ENCODE measurements around the gene HSDL1. TPM values are rescaled to one million over a fixed set of nuclear protein-coding genes. Genes with fewer than 3 reads are reported as not detected.
A peak's percentile ranks its signal among the peaks of the same experiment; 100 is the strongest.

The HSDL1 gene
- total RNA-seq: 165 TPM

DNA sequence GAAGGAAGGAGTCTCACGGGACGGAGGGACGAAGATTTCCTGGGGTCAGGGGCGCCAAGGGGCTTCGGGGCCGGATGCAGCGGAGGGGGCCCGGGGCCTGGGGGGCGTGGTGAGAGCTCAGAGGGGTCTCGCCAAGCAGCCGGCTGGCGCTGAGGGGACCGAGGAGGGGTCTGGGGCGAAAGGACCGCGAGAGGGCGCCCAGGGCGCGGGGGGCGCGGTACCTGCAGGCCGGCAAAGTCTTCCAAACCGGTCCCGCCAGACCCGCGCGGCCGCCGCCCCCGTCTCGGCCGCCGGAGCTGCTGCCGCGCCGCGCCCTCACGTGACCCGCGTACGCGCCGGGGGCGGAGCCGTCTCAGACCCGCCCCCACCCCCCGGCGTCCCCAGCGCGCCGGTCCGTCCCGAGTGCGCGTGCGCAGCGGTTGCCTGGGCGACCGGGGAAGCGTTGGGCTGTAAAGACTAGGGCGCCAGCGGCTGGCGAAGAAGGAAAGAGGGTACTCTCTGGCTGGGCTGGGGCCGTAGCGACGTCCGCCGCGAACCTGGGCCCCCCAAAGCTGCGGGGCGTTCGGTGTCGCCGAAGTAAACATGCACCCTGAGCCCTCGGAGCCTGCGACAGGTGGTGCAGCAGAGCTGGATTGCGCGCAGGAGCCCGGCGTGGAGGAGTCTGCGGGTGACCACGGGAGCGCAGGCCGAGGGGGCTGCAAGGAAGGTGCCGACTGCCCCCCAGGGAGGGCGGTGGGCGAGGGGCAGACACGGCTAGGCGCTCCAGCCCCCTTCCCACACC is at the start of gene HSDL1, which contains the start of gene DNAAF1:
Gene HSDL1 (minus strand): TSS at position 319 of the 781 bp plus-strand sequence. CDS start 13,856 bp downstream, outside the sequence.
Gene DNAAF1 (plus strand): TSS at position 450 of the 781 bp plus-strand sequence. CDS start 133 bp downstream, at position 583.
- DNase-seq: peak; percentile 85

GRCh38 chr16:84194018-84194417 is 49.0 kb upstream of the HSDL1 start:
- no peak for DNase-seq

GRCh38 chr16:84193480-84193879 is 48.5 kb upstream of the HSDL1 start:
- no peak for DNase-seq

GRCh38 chr16:84191466-84191865 is 46.5 kb upstream of the HSDL1 start:
- no peak for DNase-seq

- DNase-seq: no peak
These were observed 45.9 kb upstream of the HSDL1 start, which contains the start of gene ADAD2 for GRCh38 chr16:84190731-84191388. Gene ADAD2 (plus strand): TSS chr16:84191157. CDS start chr16:84191231, 74 bp downstream.

DNA sequence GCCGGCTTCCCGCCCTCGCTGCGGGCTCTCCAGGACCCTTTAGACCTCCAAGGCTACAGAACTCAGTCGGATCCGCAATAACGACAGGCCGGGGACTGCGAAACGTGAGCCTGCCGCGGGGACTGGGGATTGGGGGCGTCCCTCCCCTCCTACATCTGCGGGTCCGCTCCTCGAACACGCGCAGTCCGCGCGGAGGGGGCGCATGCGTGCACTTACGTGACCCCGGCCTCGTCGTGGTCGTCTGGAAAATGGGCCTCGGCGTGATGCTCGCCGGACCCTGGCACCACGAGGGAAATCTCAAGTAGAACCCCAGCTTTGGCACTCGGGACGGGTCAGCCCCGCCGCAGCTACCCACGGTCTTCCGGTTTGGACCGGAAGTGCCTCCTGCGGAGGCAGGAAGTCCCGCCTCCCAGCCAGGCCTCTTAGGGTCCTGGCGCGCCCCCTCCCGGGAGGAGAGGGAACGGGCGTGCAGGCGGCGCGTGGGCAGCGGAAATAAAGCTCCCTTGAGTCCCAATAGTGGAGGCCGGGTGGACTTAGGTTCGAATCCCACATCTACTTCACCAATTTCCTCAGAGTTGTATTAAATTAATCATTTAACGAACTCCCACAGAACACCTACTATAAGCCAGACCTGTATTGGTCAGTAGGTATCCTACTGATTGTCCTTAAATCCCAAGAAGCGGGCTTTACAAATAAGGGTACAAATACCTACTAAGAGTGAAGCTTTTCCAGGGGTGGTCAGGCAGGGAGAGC is 41.9 kb upstream of the HSDL1 start, which contains the start of gene TAF1C:
Gene TAF1C (minus strand): TSS at position 373 of the 753 bp plus-strand sequence. CDS start 2,069 bp downstream, outside the sequence.
- DNase-seq: peak; percentile 78

DNA sequence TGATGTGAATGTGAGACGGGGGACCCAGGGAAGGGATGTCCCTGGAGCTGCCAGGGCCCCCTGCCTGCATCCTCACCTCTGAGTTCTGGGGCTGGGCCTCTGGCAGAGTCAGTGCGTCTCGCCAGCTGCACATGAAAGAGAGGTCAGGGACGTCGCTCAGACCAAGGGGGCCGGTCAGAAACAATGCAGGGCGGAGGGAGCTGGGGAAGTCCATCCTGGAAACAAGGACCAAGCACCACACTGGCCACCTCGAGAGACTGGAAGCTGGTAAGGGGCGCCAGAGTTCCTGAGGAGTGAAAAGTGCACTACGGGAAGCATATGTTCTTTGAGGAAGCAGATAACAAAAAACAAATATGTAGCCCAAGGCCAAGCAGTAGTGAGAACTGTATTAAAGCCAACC is 39.8 kb upstream of the HSDL1 start:
- DNase-seq: no peak

DNA sequence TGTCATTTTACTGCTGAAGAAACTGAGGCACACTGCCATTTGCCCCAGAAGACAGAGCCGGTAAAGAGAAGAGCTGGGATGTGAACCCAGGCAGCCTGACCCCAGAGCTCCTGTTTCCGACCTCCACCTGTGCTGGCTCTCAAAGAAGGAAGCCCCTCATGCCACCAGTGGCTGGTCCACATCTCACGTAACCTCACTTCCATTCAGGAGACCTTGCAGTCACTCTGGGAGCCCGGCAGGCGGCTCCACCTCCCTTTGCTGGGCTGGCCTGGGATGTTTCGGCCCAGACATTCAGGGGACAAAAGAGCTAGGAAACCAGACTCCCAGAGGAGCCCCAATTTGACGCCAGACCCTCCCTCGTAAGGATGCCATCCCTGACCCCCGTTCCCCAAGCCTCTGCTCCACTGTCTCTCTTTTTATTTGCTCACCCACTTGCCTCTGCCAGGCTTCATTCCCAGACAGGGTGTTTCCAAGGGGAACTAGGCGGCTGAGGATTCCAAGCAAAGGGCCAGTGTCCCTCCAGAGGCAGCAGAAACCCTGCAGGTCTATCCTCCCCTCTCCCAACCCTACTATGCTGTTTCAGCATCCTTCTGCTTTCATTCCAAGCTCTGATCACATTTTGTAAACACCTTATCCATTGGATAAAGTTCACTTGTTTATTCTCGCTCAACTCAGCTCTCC is 39.1 kb upstream of the HSDL1 start:
- DNase-seq: no peak

GRCh38 chr16:84183572-84183875 is 38.5 kb upstream of the HSDL1 start:
- DNase-seq: no peak

GRCh38 chr16:84182680-84183571 is 37.9 kb upstream of the HSDL1 start:
- DNase-seq: no peak

GRCh38 chr16:84182104-84182503 is 37.1 kb upstream of the HSDL1 start:
- DNase-seq: no peak

DNA sequence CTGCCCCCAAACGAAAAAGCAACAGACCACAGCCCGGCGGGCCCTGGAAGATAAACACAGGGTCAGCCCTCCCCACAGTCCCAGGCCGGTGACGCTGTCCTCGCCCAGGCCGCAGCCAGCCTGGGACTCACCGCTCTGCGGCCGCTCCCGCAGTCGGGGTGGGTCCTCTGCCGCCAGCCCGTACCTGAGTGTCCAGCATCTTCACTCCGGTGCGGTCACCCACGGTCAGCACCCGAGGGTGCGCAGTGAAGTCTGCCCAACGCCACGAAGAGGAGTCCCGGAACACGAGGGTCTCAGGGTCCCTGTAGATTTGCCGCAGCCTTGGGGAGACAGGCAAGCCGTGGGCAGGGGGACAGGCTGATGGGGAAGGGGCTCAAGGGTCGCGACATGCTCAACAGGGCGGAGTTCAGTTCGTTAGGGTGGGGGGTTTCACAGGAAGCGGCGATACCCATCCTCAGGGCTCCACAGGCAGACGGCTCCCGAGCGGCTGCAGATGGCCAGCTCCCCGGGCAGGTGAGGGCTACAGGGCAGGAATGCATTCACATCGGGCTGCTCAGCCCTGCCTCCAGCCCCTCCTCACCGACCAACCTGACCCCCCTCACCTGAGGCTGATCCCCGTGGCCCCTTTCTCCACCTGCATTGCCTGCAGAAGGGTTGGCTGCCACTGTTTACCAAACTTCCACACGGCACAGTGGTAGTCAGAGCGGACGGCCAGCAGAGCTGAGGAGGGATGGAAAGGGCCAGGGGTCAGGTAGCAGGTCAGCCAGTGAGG is 36.4 kb upstream of the HSDL1 start:
- DNase-seq: no peak

DNA sequence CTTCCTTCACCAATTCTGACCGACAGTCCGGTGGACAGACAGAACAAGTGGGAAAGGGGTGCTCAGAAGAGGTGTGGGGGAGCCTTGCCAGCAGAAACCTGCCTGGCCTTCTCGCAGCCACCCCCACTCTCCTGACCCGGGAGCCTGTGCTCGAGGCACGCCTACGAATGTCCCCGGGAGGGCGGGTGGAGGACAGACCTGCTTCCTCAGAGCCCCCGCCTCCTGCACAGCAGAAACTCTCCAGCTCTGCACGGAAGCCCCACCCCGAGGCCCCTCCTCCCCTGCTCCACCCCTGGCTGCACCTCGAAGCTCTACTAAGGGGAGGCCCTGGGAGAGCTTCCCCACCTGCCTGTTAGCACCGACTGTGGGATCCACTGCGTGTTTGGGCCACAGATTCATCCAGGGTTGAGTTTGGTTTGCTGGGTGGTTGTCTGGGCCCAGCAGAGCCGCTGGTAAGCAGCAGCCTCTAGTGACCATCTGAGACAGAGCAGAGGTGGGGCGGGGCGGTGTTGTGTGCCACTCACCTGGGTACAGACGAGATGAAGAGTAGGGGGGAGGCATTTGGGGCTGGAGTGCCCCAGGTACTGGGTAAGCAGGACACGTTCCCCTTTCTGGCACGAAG is 35.7 kb upstream of the HSDL1 start:
- DNase-seq: no peak

- DNase-seq: no peak
These were observed 34.8 kb upstream of the HSDL1 start for GRCh38 chr16:84179612-84180320.

GRCh38 chr16:84178892-84179611 is 34.1 kb upstream of the HSDL1 start:
- DNase-seq: no peak

DNA sequence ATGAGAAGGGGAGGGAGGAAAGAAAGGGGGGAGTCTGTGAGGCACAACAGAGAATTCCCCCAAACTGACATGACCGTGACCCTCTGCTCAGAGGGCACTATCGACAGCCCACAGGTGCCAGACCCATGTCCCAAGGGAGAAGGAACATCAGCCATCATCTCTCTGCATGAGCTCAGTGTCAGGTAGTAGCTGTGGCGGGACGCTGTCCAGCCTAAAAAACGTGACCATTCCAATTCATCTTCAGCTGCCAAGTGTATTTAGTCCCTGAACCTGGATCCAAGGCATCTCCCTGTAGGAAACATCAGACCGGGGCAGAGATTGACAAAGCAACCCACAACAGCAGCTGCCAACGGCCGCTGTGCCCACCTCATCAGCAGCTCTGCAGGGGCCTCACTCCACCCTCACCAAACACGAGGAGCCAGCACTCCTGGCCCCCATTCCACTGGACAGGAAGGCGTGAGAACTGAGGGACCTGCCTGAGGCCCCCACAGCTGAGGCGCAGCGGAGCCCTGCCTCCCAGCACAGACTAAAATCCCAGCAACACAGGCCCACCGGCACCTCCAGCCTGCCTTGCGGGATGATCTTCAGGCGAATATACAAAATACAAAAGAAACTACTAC is 33.3 kb upstream of the HSDL1 start:
- no peak for DNase-seq

DNA sequence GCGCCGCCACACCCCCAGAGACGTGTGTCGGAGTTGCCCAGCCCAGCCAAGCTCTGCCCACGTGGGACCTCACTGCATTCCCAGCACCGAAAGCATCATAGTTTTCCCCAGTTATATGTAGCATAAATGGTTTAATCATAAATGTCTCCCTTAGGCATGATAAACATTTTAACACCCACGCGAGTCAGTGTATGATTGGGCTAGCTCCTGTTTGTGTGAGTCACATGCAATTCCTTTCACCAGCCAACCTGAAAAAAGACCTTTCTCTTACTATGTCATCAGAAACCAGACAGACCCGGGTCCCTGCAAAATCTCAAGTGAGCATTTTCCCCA is 32.7 kb upstream of the HSDL1 start:
- peak; percentile 20 for DNase-seq

Measured in occipital lobe (tissue), 2 donors.